ENCODE results near the gene UGT1A7. TPM values are rescaled to one million over a fixed set of nuclear protein-coding genes. Genes with fewer than 3 reads are reported as not detected.

Gene UGT1A7
- polyA plus RNA-seq, 1 experiment, result 0.04 TPM

DNA sequence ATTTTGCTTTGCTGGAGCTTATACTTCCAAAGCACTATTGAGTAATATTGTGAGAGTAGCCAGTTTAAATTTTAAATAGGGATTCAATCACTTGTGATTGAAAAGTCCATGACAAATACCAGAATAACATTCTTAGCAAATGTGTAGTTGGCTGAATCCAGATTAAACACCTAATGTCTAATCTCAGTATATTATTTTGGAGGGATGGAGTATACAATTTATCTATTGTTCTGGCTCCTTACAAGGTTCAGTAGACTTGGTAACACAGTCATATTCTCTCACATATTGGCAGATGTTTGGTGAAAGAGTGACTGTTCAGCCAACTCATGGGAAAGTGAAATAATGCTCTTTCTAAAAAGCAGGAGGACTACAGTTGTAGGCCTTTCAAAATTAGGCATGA lies 7.8 kb upstream of the UGT1A7 start:
- no peaks in the 10 kb centered on the region for H3K9me3 ChIP-seq (ENCODE audit: control insufficient read depth, insufficient read depth, low read length)
- H3K27ac ChIP-seq (ENCODE audit: low read depth, low read length), result no peak overlapping the region
- no peak for DNase-seq (ENCODE audit: low read depth, low spot score)
- ChIA-PET POLR2A (no interaction called here), CTCF (no interaction called here)
- H3K27me3 ChIP-seq (ENCODE audit: control insufficient read depth, insufficient read depth, low read length), result peaks cover 7% of the 10 kb centered on the region
- TF ChIP-seq, protein P1, sequence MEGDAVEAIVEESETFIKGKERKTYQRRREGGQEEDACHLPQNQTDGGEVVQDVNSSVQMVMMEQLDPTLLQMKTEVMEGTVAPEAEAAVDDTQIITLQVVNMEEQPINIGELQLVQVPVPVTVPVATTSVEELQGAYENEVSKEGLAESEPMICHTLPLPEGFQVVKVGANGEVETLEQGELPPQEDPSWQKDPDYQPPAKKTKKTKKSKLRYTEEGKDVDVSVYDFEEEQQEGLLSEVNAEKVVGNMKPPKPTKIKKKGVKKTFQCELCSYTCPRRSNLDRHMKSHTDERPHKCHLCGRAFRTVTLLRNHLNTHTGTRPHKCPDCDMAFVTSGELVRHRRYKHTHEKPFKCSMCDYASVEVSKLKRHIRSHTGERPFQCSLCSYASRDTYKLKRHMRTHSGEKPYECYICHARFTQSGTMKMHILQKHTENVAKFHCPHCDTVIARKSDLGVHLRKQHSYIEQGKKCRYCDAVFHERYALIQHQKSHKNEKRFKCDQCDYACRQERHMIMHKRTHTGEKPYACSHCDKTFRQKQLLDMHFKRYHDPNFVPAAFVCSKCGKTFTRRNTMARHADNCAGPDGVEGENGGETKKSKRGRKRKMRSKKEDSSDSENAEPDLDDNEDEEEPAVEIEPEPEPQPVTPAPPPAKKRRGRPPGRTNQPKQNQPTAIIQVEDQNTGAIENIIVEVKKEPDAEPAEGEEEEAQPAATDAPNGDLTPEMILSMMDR (IDR thresholded peaks at IDR 0.05; ENCODE audit: low read depth, low read length), result no peak
- H3K4me3 ChIP-seq (ENCODE audit: low read depth, low read length), result no peak overlapping the region

DNA sequence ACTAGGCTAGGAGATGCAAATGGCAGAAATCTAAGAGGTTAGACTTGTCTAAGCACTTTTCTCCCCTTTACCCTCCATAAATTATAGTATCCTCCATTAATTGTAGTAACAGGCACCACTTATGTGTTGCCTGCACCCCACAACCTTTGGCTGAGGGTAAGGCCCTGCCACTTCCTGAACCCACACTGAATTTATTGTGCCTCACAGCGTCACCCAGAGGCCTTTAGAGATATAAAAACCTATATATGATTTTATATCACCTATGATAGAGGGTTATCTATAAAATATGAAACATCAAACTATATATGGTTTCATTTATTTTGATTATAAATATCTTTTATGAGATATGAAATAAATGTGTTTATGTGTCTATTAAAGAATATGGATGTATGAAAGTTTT lies 7.4 kb upstream of the UGT1A7 start:
- TF ChIP-seq, protein P1 (IDR thresholded peaks at IDR 0.05; ENCODE audit: low read depth, low read length), result no peak
- POLR2A ChIA-PET, result no interaction called here
- DNase-seq (ENCODE audit: low read depth, low spot score), result no peak
- H3K27ac ChIP-seq (ENCODE audit: low read depth, low read length), result no peak overlapping the region
- peaks cover 7% of the 10 kb centered on the region for H3K27me3 ChIP-seq (ENCODE audit: control insufficient read depth, insufficient read depth, low read length)
- CTCF ChIA-PET, result no interaction called here
- H3K9me3 ChIP-seq (ENCODE audit: control insufficient read depth, insufficient read depth, low read length), result no peaks in the 10 kb centered on the region
- no peak overlapping the region for H3K4me3 ChIP-seq (ENCODE audit: low read depth, low read length)

DNA sequence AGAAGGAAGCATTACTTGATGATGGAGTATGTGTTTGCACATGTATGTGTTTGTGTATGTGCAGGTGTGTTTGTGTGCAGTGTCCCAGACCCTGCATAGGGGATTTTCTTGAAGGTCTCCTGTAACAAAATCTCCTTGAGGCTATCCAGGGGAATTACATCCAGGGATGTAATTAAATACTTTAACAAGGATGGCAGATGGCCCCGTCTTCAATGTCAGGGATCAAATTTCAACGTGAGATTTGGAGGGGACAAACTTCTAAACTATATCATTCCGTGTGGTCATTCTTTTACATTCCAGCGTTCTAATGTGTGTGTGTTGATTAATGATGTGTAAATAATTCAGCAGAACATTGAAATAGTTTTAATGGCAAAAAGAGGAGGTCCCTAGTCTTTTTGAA lies 6.7 kb upstream of the UGT1A7 start:
- peaks cover 7% of the 10 kb centered on the region for H3K27me3 ChIP-seq (ENCODE audit: control insufficient read depth, insufficient read depth, low read length)
- H3K9me3 ChIP-seq (ENCODE audit: control insufficient read depth, insufficient read depth, low read length), result no peaks in the 10 kb centered on the region
- DNase-seq (ENCODE audit: low read depth, low spot score), result no peak
- POLR2A ChIA-PET, result no interaction called here
- no peak overlapping the region for H3K27ac ChIP-seq (ENCODE audit: low read depth, low read length)
- no peak overlapping the region for H3K4me3 ChIP-seq (ENCODE audit: low read depth, low read length)
- TF ChIP-seq, protein P1 (IDR thresholded peaks at IDR 0.05; ENCODE audit: low read depth, low read length), result no peak
- CTCF ChIA-PET, result no interaction called here

DNA sequence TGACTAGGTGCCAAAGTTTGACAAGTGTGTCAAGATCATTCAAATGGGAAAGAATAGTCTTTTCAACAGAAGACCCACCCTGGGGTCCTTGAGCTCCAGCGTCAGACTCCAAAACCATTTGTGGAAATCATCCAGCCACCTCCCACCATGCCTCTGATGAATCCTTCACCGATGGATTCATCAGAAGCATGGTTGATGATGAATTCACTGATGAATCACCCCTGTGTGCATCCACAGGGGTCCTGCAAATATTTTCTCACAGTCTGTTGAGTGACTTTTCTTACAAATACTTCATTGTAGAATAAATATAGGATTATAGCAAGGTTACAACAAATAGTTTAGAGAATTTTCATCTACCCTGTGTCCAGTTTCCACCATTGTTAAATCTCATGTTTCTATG lies 5.7 kb upstream of the UGT1A7 start:
- Histone ChIP-seq H3K4me3 (ENCODE audit: low read depth, low read length) (no peak overlapping the region), H3K9me3 (ENCODE audit: control insufficient read depth, insufficient read depth, low read length) (no peaks in the 10 kb centered on the region), H3K27me3 (ENCODE audit: control insufficient read depth, insufficient read depth, low read length) (peaks cover 3% of the 10 kb centered on the region), H3K27ac (ENCODE audit: low read depth, low read length) (no peak overlapping the region)
- no peak for DNase-seq (ENCODE audit: low read depth, low spot score)
- CTCF ChIA-PET, result no interaction called here
- TF ChIP-seq, protein P1 (IDR thresholded peaks at IDR 0.05; ENCODE audit: low read depth, low read length), result no peak
- POLR2A ChIA-PET, result no interaction called here

DNA sequence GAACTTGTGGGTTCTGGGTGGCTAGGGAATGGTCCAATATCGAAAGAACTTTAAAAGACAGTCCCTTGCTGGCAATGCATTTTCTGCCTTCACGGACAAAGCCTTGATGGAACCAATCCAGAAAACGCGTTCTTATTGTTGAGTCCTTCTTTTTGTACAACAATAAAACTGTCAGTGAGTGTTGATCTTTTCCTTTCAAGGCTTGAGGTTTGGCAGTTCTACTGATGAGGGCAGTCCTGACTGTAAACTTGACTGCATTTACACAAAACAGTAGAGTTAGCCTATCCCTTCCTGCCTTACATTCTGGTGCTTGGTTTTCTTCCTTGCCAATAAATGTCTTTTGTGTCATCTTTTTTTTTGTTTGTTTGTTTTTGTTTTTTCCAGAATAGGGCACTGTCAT lies 2.5 kb upstream of the UGT1A7 start:
- ChIA-PET POLR2A (no interaction called here), CTCF (no interaction called here)
- no peak for DNase-seq (ENCODE audit: low read depth, low spot score)
- TF ChIP-seq, protein P1 (IDR thresholded peaks at IDR 0.05; ENCODE audit: low read depth, low read length), result no peak
- H3K4me3 ChIP-seq (ENCODE audit: low read depth, low read length), result no peak overlapping the region
- H3K9me3 ChIP-seq (ENCODE audit: control insufficient read depth, insufficient read depth, low read length), result no peaks in the 10 kb centered on the region
- H3K27ac ChIP-seq (ENCODE audit: low read depth, low read length), result no peak overlapping the region
- no peaks in the 10 kb centered on the region for H3K27me3 ChIP-seq (ENCODE audit: control insufficient read depth, insufficient read depth, low read length)

Data from AG04450 (cell line).